ENCODE measurements around the gene MYBPHL.

MYBPHL gene

GRCh38 chr1:109263597-109264378 is 43.0 kb downstream of the MYBPHL start:
- DNase-seq (ENCODE audit: low read depth): peak; percentile 29

GRCh38 chr1:109263234-109263596 is 43.6 kb downstream of the MYBPHL start:
- DNase-seq (ENCODE audit: low read depth): no peak

GRCh38 chr1:109262231-109263055 is 44.4 kb downstream of the MYBPHL start:
- no peak for DNase-seq (ENCODE audit: low read depth)

GRCh38 chr1:109261578-109261977 is 45.2 kb downstream of the MYBPHL start:
- no peak for DNase-seq (ENCODE audit: low read depth)

- DNase-seq (ENCODE audit: low read depth): no peak
Observed at GRCh38 chr1:109261006-109261405, 45.8 kb downstream of the MYBPHL start.

- DNase-seq (ENCODE audit: low read depth): no peak
Observed at GRCh38 chr1:109259674-109260557, 46.9 kb downstream of the MYBPHL start.

GRCh38 chr1:109258481-109259466 is 48.0 kb downstream of the MYBPHL start:
- DNase-seq (ENCODE audit: low read depth): no peak

GRCh38 chr1:109257682-109258421 is 49.0 kb downstream of the MYBPHL start:
- no peak for DNase-seq (ENCODE audit: low read depth)

- no peak for DNase-seq (ENCODE audit: low read depth)
Observed at GRCh38 chr1:109256971-109257681, 49.7 kb downstream of the MYBPHL start.

- DNase-seq (ENCODE audit: low read depth): no peak
Observed at GRCh38 chr1:109256085-109256484, 50.7 kb downstream of the MYBPHL start.

GRCh38 chr1:109255678-109256077 is 51.1 kb downstream of the MYBPHL start:
- DNase-seq (ENCODE audit: low read depth): no peak

- no peak for DNase-seq (ENCODE audit: low read depth)
Observed at GRCh38 chr1:109255097-109255651, 51.6 kb downstream of the MYBPHL start.

GRCh38 chr1:109254621-109255096 is 52.2 kb downstream of the MYBPHL start:
- DNase-seq (ENCODE audit: low read depth): no peak

- DNase-seq (ENCODE audit: low read depth): no peak
Observed at GRCh38 chr1:109253803-109254620, 52.8 kb downstream of the MYBPHL start.

GRCh38 chr1:109252893-109253802 is 53.7 kb downstream of the MYBPHL start:
- DNase-seq (ENCODE audit: low read depth): no peak

- no peak for DNase-seq (ENCODE audit: low read depth)
Observed at GRCh38 chr1:109252167-109252892, 54.5 kb downstream of the MYBPHL start.
